ENCODE measurements around the gene TYW3. TPM values are rescaled to one million over a fixed set of nuclear protein-coding genes. Genes with fewer than 3 reads are reported as not detected.

TYW3 gene
- 10 to 100 TPM; 22.3 to 25.1 (median 24.0) TPM for total RNA-seq
- polyA plus RNA-seq: 18.7 TPM
- long read RNA-seq, donor 1, transcript TYW3-201 (6 exons, 3,430 nt): major isoform, 23 of 27 reads
- long read RNA-seq, donor 1, partial matches to known transcripts: 2 of 27 reads
- long read RNA-seq, donor 1, other reads (novel, unspliced or antisense): 2 of 27 reads
- long read RNA-seq, donor 2, transcript TYW3-201 (6 exons, 3,430 nt): major isoform, 10 of 12 reads
- long read RNA-seq, donor 2, partial matches to known transcripts: 0 of 12 reads
- long read RNA-seq, donor 2, other reads (novel, unspliced or antisense): 0 of 12 reads
- long read RNA-seq, donor 3, transcript TYW3-201 (6 exons, 3,430 nt): major isoform, 34 of 42 reads
- long read RNA-seq, donor 3, partial matches to known transcripts: 5 of 42 reads
- long read RNA-seq, donor 3, other reads (novel, unspliced or antisense): 3 of 42 reads
- long read RNA-seq, donor 4, transcript TYW3-201 (6 exons, 3,430 nt): major isoform, 11 of 13 reads
- long read RNA-seq, donor 4, partial matches to known transcripts: 0 of 13 reads
- long read RNA-seq, donor 4, other reads (novel, unspliced or antisense): 2 of 13 reads

GRCh38 chr1:74732960-74733603 is at the start of gene TYW3, which contains the start of gene CRYZ:
TSS of gene TYW3 (plus strand) at chr1:74733152. CDS start at chr1:74733245, 93 bp downstream.
TSS of gene CRYZ (minus strand) at chr1:74733050. CDS start at chr1:74724821, 8,229 bp downstream.
- intact Hi-C loops (cut with DNase I): no loop called here

GRCh38 chr1:74683656-74684055 is 49.3 kb upstream of the TYW3 start:
- Histone ChIP-seq H3K4me3 (ENCODE audit: low read length) (no peak overlapping the region), H3K4me1 (ENCODE audit: control insufficient read depth, insufficient read depth, low read length) (no peaks in the 10 kb centered on the region), H3K27ac (ENCODE audit: low read length) (no peak overlapping the region), H3K27me3 (ENCODE audit: control insufficient read depth, insufficient read depth) (no peaks in the 10 kb centered on the region), H3K9me3 (ENCODE audit: control insufficient read depth, low read length) (no peaks in the 10 kb centered on the region)
- intact Hi-C loops (cut with DNase I): no loop called here
- ATAC-seq (no peak), DNase-seq (no peak)

More at GRCh38 chr1:74732960-74733603, at the start of gene TYW3, which contains the start of gene CRYZ:
- Histone ChIP-seq H3K4me1 (ENCODE audit: control insufficient read depth, insufficient read depth, low read length) (peaks cover 2% of the 10 kb centered on the region), H3K27ac (ENCODE audit: low read length) (peak within 1 kb of the TSS; percentile 92), H3K4me3 (ENCODE audit: low read length) (peak within 1 kb of the TSS; percentile 79), H3K27me3 (ENCODE audit: control insufficient read depth, insufficient read depth) (no peaks in the 10 kb centered on the region), H3K9me3 (ENCODE audit: control insufficient read depth, low read length) (no peaks in the 10 kb centered on the region)
- WGBS: 1% methylated on average over 30 of the region's 30 CpGs
- ATAC-seq (peak; percentile 98 to 99), DNase-seq (peak; percentile 92 to 96 (median 95))

- intact Hi-C loops (cut with DNase I): no loop called here
- Histone ChIP-seq H3K27me3 (ENCODE audit: control insufficient read depth, insufficient read depth) (no peaks in the 10 kb centered on the region), H3K9me3 (ENCODE audit: control insufficient read depth, low read length) (no peaks in the 10 kb centered on the region), H3K4me1 (ENCODE audit: control insufficient read depth, insufficient read depth, low read length) (no peaks in the 10 kb centered on the region), H3K27ac (ENCODE audit: low read length) (no peak overlapping the region), H3K4me3 (ENCODE audit: low read length) (no peak overlapping the region)
- no peak for DNase-seq
- 93% methylated on average over 2 of the region's 2 CpGs for WGBS
- ATAC-seq: no peak
Observed at GRCh38 chr1:74684301-74684700, 48.7 kb upstream of the TYW3 start.

GRCh38 chr1:74686928-74687327 is 46.0 kb upstream of the TYW3 start:
- intact Hi-C loops (cut with DNase I): no loop called here
- no peak for ATAC-seq

GRCh38 chr1:74689621-74690363 is 43.2 kb upstream of the TYW3 start:
- DNase-seq: no peak
- no peak overlapping the region for H3K4me3 ChIP-seq (ENCODE audit: low read length)
- H3K27ac ChIP-seq (ENCODE audit: low read length): no peak overlapping the region
- 29% methylated on average over 5 of the region's 5 CpGs for WGBS
- no peak for ATAC-seq
- no peaks in the 10 kb centered on the region for H3K9me3 ChIP-seq (ENCODE audit: control insufficient read depth, low read length)
- no peaks in the 10 kb centered on the region for H3K4me1 ChIP-seq (ENCODE audit: control insufficient read depth, insufficient read depth, low read length)
- no peaks in the 10 kb centered on the region for H3K27me3 ChIP-seq (ENCODE audit: control insufficient read depth, insufficient read depth)
- intact Hi-C loops (cut with DNase I): no loop called here

More at GRCh38 chr1:74686928-74687327, 46.0 kb upstream of the TYW3 start:
- H3K4me3 ChIP-seq (ENCODE audit: low read length): no peak overlapping the region
- no peak overlapping the region for H3K27ac ChIP-seq (ENCODE audit: low read length)
- H3K4me1 ChIP-seq (ENCODE audit: control insufficient read depth, insufficient read depth, low read length): no peaks in the 10 kb centered on the region
- no peak for DNase-seq
- 85% methylated on average over 4 of the region's 4 CpGs for whole genome bisulfite sequencing
- no peaks in the 10 kb centered on the region for H3K27me3 ChIP-seq (ENCODE audit: control insufficient read depth, insufficient read depth)
- H3K9me3 ChIP-seq (ENCODE audit: control insufficient read depth, low read length): no peaks in the 10 kb centered on the region

- Histone ChIP-seq H3K4me3 (ENCODE audit: low read length) (no peak overlapping the region), H3K4me1 (ENCODE audit: control insufficient read depth, insufficient read depth, low read length) (no peaks in the 10 kb centered on the region), H3K27ac (ENCODE audit: low read length) (no peak overlapping the region), H3K27me3 (ENCODE audit: control insufficient read depth, insufficient read depth) (no peaks in the 10 kb centered on the region), H3K9me3 (ENCODE audit: control insufficient read depth, low read length) (no peaks in the 10 kb centered on the region)
- DNase-seq: no peak
- intact Hi-C loops (cut with DNase I): no loop called here
- no peak for ATAC-seq
- WGBS: 28% methylated on average over 2 of the region's 2 CpGs
Observed at GRCh38 chr1:74690364-74690696, 42.6 kb upstream of the TYW3 start.

GRCh38 chr1:74690909-74691308 is 42.0 kb upstream of the TYW3 start:
- ATAC-seq (no peak), DNase-seq (no peak)
- intact Hi-C loops (cut with DNase I): no loop called here
- H3K27me3 ChIP-seq (ENCODE audit: control insufficient read depth, insufficient read depth): no peaks in the 10 kb centered on the region
- H3K4me3 ChIP-seq (ENCODE audit: low read length): no peak overlapping the region
- no peaks in the 10 kb centered on the region for H3K4me1 ChIP-seq (ENCODE audit: control insufficient read depth, insufficient read depth, low read length)
- no peak overlapping the region for H3K27ac ChIP-seq (ENCODE audit: low read length)
- no peaks in the 10 kb centered on the region for H3K9me3 ChIP-seq (ENCODE audit: control insufficient read depth, low read length)
- 82% methylated on average over 4 of the region's 4 CpGs for WGBS

GRCh38 chr1:74693473-74693872 is 39.5 kb upstream of the TYW3 start:
- Histone ChIP-seq H3K27ac (ENCODE audit: low read length) (no peak overlapping the region), H3K4me1 (ENCODE audit: control insufficient read depth, insufficient read depth, low read length) (no peaks in the 10 kb centered on the region), H3K27me3 (ENCODE audit: control insufficient read depth, insufficient read depth) (no peaks in the 10 kb centered on the region), H3K9me3 (ENCODE audit: control insufficient read depth, low read length) (no peaks in the 10 kb centered on the region), H3K4me3 (ENCODE audit: low read length) (no peak overlapping the region)
- DNase-seq (no peak), ATAC-seq (no peak)
- intact Hi-C loops (cut with DNase I): no loop called here
- WGBS: 53% methylated on average over 2 of the region's 2 CpGs

- intact Hi-C loops (cut with DNase I): no loop called here
- ATAC-seq (no peak), DNase-seq (no peak)
- Histone ChIP-seq H3K9me3 (ENCODE audit: control insufficient read depth, low read length) (no peaks in the 10 kb centered on the region), H3K27me3 (ENCODE audit: control insufficient read depth, insufficient read depth) (no peaks in the 10 kb centered on the region), H3K4me1 (ENCODE audit: control insufficient read depth, insufficient read depth, low read length) (no peaks in the 10 kb centered on the region), H3K4me3 (ENCODE audit: low read length) (no peak overlapping the region), H3K27ac (ENCODE audit: low read length) (no peak overlapping the region)
- WGBS: 68% methylated on average over 2 of the region's 2 CpGs
Observed at GRCh38 chr1:74697832-74698231, 35.1 kb upstream of the TYW3 start.

GRCh38 chr1:74699331-74699730 is 33.6 kb upstream of the TYW3 start:
- no peak for ATAC-seq
- H3K4me3 ChIP-seq (ENCODE audit: low read length): no peak overlapping the region
- no peaks in the 10 kb centered on the region for H3K4me1 ChIP-seq (ENCODE audit: control insufficient read depth, insufficient read depth, low read length)
- H3K9me3 ChIP-seq (ENCODE audit: control insufficient read depth, low read length): no peaks in the 10 kb centered on the region
- H3K27ac ChIP-seq (ENCODE audit: low read length): no peak overlapping the region
- intact Hi-C loops (cut with DNase I): no loop called here
- H3K27me3 ChIP-seq (ENCODE audit: control insufficient read depth, insufficient read depth): no peaks in the 10 kb centered on the region
- no peak for DNase-seq
